ENCODE data around the gene RPS15A. TPM values are rescaled to one million over a fixed set of nuclear protein-coding genes. Genes with fewer than 3 reads are reported as not detected.

The RPS15A gene
- polyA plus RNA-seq, 1 donor from 2014 or later = 3,296 TPM

- H3K9me2 ChIP-seq (ENCODE audit: insufficient read depth, low read length) = no peaks in the 10 kb centered on the region
- peaks cover 47% of the 10 kb centered on the region for H3K79me2 ChIP-seq (replicated peaks; ENCODE audit: insufficient read depth, low read length)
- TF ChIP-seq, protein P1, sequence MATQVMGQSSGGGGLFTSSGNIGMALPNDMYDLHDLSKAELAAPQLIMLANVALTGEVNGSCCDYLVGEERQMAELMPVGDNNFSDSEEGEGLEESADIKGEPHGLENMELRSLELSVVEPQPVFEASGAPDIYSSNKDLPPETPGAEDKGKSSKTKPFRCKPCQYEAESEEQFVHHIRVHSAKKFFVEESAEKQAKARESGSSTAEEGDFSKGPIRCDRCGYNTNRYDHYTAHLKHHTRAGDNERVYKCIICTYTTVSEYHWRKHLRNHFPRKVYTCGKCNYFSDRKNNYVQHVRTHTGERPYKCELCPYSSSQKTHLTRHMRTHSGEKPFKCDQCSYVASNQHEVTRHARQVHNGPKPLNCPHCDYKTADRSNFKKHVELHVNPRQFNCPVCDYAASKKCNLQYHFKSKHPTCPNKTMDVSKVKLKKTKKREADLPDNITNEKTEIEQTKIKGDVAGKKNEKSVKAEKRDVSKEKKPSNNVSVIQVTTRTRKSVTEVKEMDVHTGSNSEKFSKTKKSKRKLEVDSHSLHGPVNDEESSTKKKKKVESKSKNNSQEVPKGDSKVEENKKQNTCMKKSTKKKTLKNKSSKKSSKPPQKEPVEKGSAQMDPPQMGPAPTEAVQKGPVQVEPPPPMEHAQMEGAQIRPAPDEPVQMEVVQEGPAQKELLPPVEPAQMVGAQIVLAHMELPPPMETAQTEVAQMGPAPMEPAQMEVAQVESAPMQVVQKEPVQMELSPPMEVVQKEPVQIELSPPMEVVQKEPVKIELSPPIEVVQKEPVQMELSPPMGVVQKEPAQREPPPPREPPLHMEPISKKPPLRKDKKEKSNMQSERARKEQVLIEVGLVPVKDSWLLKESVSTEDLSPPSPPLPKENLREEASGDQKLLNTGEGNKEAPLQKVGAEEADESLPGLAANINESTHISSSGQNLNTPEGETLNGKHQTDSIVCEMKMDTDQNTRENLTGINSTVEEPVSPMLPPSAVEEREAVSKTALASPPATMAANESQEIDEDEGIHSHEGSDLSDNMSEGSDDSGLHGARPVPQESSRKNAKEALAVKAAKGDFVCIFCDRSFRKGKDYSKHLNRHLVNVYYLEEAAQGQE (IDR thresholded peaks at IDR 0.05; ENCODE audit: borderline replicate concordance) = no peak
- TF ChIP-seq MXI1 (conservative IDR thresholded peaks at IDR 0.05; ENCODE audit: poor library complexity, severe bottlenecking) = no peak
- no peak for TF ChIP-seq TAF1 (IDR thresholded peaks at IDR 0.05; ENCODE audit: low read depth)
- TF ChIP-seq POLR2AphosphoS5 (IDR thresholded peaks at IDR 0.05) = no peak
- TF ChIP-seq EP300 (conservative IDR thresholded peaks at IDR 0.05; ENCODE audit: poor library complexity, severe bottlenecking) = no peak
- TF ChIP-seq EZH2 (IDR thresholded peaks at IDR 0.05; ENCODE audit: borderline replicate concordance, insufficient read depth, low read length, poor library complexity, severe bottlenecking) = no peak
- TF ChIP-seq CTCF (IDR thresholded peaks at IDR 0.05; ENCODE audit: poor library complexity, severe bottlenecking) = no peak
- TF ChIP-seq SMC3 (conservative IDR thresholded peaks at IDR 0.05; ENCODE audit: poor library complexity) = no peak
- no peak for TF ChIP-seq RAD21 (conservative IDR thresholded peaks at IDR 0.05)
- no peaks in the 10 kb centered on the region for H3F3A ChIP-seq (ENCODE audit: insufficient read depth, low read length, poor library complexity, severe bottlenecking)
- H3K27ac ChIP-seq (ENCODE audit: low read length) = peak overlapping the region; percentile 78
- H3K36me3 ChIP-seq (ENCODE audit: insufficient read depth, low read length) = peaks cover 4% of the 10 kb centered on the region
- peak overlapping the region; percentile 90 for H3K4me2 ChIP-seq (ENCODE audit: low read length)
- no peaks in the 10 kb centered on the region for H3K27me3 ChIP-seq (ENCODE audit: insufficient read depth, low read depth, low read length)
- H2AFZ ChIP-seq (ENCODE audit: low read depth, low read length) = no peak overlapping the region
- H3K9ac ChIP-seq (ENCODE audit: low read length) = peak overlapping the region; percentile 85
- peaks cover 19% of the 10 kb centered on the region for H4K20me1 ChIP-seq (ENCODE audit: insufficient read depth)
- H3K4me3 ChIP-seq (ENCODE audit: low read length) = peak overlapping the region; percentile 79
- H3K9me3 ChIP-seq (ENCODE audit: low read length) = no peaks in the 10 kb centered on the region
Observed at GRCh38 chr16:18788828-18789514, 1.2 kb downstream of the RPS15A start.

- Histone ChIP-seq H3K9me2 (ENCODE audit: insufficient read depth, low read length) (no peaks in the 10 kb centered on the region), H3K4me3 (ENCODE audit: low read length) (peak overlapping the region; percentile 22), H3K4me2 (ENCODE audit: low read length) (no peak overlapping the region), H3K27ac (ENCODE audit: low read length) (no peak overlapping the region), H3K36me3 (ENCODE audit: insufficient read depth, low read length) (peaks cover 4% of the 10 kb centered on the region), H2AFZ (ENCODE audit: low read depth, low read length) (no peak overlapping the region), H3K9me3 (ENCODE audit: low read length) (no peaks in the 10 kb centered on the region), H3K9ac (ENCODE audit: low read length) (no peak overlapping the region), H3K79me2 (replicated peaks; ENCODE audit: insufficient read depth, low read length) (peaks cover 47% of the 10 kb centered on the region), H3K27me3 (ENCODE audit: insufficient read depth, low read depth, low read length) (no peaks in the 10 kb centered on the region), H4K20me1 (ENCODE audit: insufficient read depth) (peaks cover 19% of the 10 kb centered on the region), H3F3A (ENCODE audit: insufficient read depth, low read length, poor library complexity, severe bottlenecking) (no peaks in the 10 kb centered on the region)
- TF ChIP-seq TAF1 (IDR thresholded peaks at IDR 0.05; ENCODE audit: low read depth) (no peak), RAD21 (conservative IDR thresholded peaks at IDR 0.05) (no peak), MXI1 (conservative IDR thresholded peaks at IDR 0.05; ENCODE audit: poor library complexity, severe bottlenecking) (no peak), POLR2AphosphoS5 (IDR thresholded peaks at IDR 0.05) (no peak), CTCF (IDR thresholded peaks at IDR 0.05; ENCODE audit: poor library complexity, severe bottlenecking) (no peak), SMC3 (conservative IDR thresholded peaks at IDR 0.05; ENCODE audit: poor library complexity) (no peak), EP300 (conservative IDR thresholded peaks at IDR 0.05; ENCODE audit: poor library complexity, severe bottlenecking) (no peak), EZH2 (IDR thresholded peaks at IDR 0.05; ENCODE audit: borderline replicate concordance, insufficient read depth, low read length, poor library complexity, severe bottlenecking) (no peak)
- TF ChIP-seq, protein P1 (IDR thresholded peaks at IDR 0.05; ENCODE audit: borderline replicate concordance) = no peak
Observed at GRCh38 chr16:18784917-18785623, 5.1 kb downstream of the RPS15A start.
